ENCODE results near the gene TMEM86A. TPM values are rescaled to one million over a fixed set of nuclear protein-coding genes. Genes with fewer than 3 reads are reported as not detected.

TMEM86A gene
- polyA plus RNA-seq, 1 of the 3 experiments (the other 2 are of a cell fraction): 1.2 TPM

GRCh38 chr11:18707811-18708340, 9.3 kb downstream of the TMEM86A start:
- no peaks in the 10 kb centered on the region for H3K9me3 ChIP-seq
- no peaks in the 10 kb centered on the region for H4K20me1 ChIP-seq (ENCODE audit: insufficient read depth)
- no peak overlapping the region for H3K9ac ChIP-seq
- TF ChIP-seq NRF1 (IDR thresholded peaks at IDR 0.05; ENCODE audit: low read depth, low read length) (no peak), NFIC (IDR thresholded peaks at IDR 0.05; ENCODE audit: borderline replicate concordance) (no peak), RXRA (IDR thresholded peaks at IDR 0.05; ENCODE audit: borderline replicate concordance, low read depth) (no peak), TEAD4 (IDR thresholded peaks at IDR 0.05; ENCODE audit: borderline replicate concordance, insufficient read depth) (no peak), REST (IDR thresholded peaks at IDR 0.05; ENCODE audit: low read depth, low read length) (no peak), SMC3 (IDR thresholded peaks at IDR 0.05; ENCODE audit: low read depth, low read length) (no peak)
- H3K4me3 ChIP-seq (ENCODE audit: low read depth in 2 of 2, low read length in 1 of 2): no peak overlapping the region
- ChIA-PET CTCF (interaction anchor here (1.3 to 4.9 kb wide), 2 partner anchors 14 to 23 kb away, joined by 5 to 25 read pairs; no protein-coding TSS in a partner anchor), POLR2A (no interaction called here)
- no peak overlapping the region for H2AFZ ChIP-seq (ENCODE audit: low read depth)
- no peak overlapping the region for H3K4me2 ChIP-seq
- H3K27ac ChIP-seq (ENCODE audit: low read depth in 2 of 2, low read length in 1 of 2): no peak overlapping the region
- WGBS (ENCODE audit: low lambda C conversion rate): 96% methylated on average over 7 of the region's 12 CpGs
- no peaks in the 10 kb centered on the region for H3K9me2 ChIP-seq
- DNase-seq: no peak
- H3K27me3 ChIP-seq (ENCODE audit: insufficient read depth): peaks cover 9% of the 10 kb centered on the region; the same call in 1 of the 2 replicates
- H3K79me2 ChIP-seq (ENCODE audit: insufficient read depth): no peaks in the 10 kb centered on the region
- no peaks in the 10 kb centered on the region for H3F3A ChIP-seq (replicated peaks; ENCODE audit: insufficient read depth)
- no peaks in the 10 kb centered on the region for H3K36me3 ChIP-seq (replicated peaks in 1 of 2; ENCODE audit: control insufficient read depth in 1 of 2, insufficient read depth in 2 of 2, low read length in 1 of 2)
- H3K4me1 ChIP-seq (ENCODE audit: control insufficient read depth in 1 of 2, insufficient read depth in 2 of 2, low read depth in 1 of 2, low read length in 1 of 2): peaks cover 0 to 26% of the 10 kb centered on the region in 2 experiments; a peak in 2 of 4 replicates

GRCh38 chr11:18709414-18709813, 10.8 kb downstream of the TMEM86A start:
- no peak for DNase-seq
- H3K4me2 ChIP-seq: no peak overlapping the region
- H3K79me2 ChIP-seq (ENCODE audit: insufficient read depth): no peaks in the 10 kb centered on the region
- no peak overlapping the region for H3K9ac ChIP-seq
- H3K27ac ChIP-seq (ENCODE audit: low read depth in 2 of 2, low read length in 1 of 2): no peak overlapping the region
- H3K9me3 ChIP-seq: no peaks in the 10 kb centered on the region
- peaks cover 0 to 23% of the 10 kb centered on the region in 2 experiments; a peak in 2 of 4 replicates for H3K4me1 ChIP-seq (ENCODE audit: control insufficient read depth in 1 of 2, insufficient read depth in 2 of 2, low read depth in 1 of 2, low read length in 1 of 2)
- no peak overlapping the region for H2AFZ ChIP-seq (ENCODE audit: low read depth)
- no peaks in the 10 kb centered on the region for H3F3A ChIP-seq (replicated peaks; ENCODE audit: insufficient read depth)
- POLR2A ChIA-PET: no interaction called here
- no peaks in the 10 kb centered on the region for H4K20me1 ChIP-seq (ENCODE audit: insufficient read depth)
- no peak overlapping the region for H3K4me3 ChIP-seq (ENCODE audit: low read depth in 2 of 2, low read length in 1 of 2)
- H3K36me3 ChIP-seq (replicated peaks in 1 of 2; ENCODE audit: control insufficient read depth in 1 of 2, insufficient read depth in 2 of 2, low read length in 1 of 2): no peaks in the 10 kb centered on the region
- CTCF ChIA-PET: no interaction called here
- H3K9me2 ChIP-seq: no peaks in the 10 kb centered on the region
- TF ChIP-seq MEF2A (IDR thresholded peaks at IDR 0.05; ENCODE audit: borderline replicate concordance, low read depth): no peak
- TF ChIP-seq RFX5 (IDR thresholded peaks at IDR 0.05; ENCODE audit: low read length): no peak
- no peak for TF ChIP-seq FOXM1 (IDR thresholded peaks at IDR 0.05; ENCODE audit: low read depth)
- TF ChIP-seq PBX3 (IDR thresholded peaks at IDR 0.05): no peak
- no peak for TF ChIP-seq EZH2phosphoT487 (IDR thresholded peaks at IDR 0.05; ENCODE audit: borderline replicate concordance, low read depth)
- no peak for TF ChIP-seq NRF1 (IDR thresholded peaks at IDR 0.05; ENCODE audit: low read depth, low read length)
- no peak for TF ChIP-seq GATA2 (CRISPR knock-in tag; IDR thresholded peaks at IDR 0.05)
- TF ChIP-seq TAF1 (IDR thresholded peaks at IDR 0.05; ENCODE audit: borderline replicate concordance, low read depth, low read length): no peak
- TF ChIP-seq FOXJ3 (CRISPR knock-in tag; IDR thresholded peaks at IDR 0.05): no peak
- TF ChIP-seq SIN3A (IDR thresholded peaks at IDR 0.05; ENCODE audit: borderline replicate concordance, low read depth, low read length): no peak
- TF ChIP-seq TCF12 (IDR thresholded peaks at IDR 0.05): no peak
- no peak for TF ChIP-seq ZBTB33 (IDR thresholded peaks at IDR 0.05; ENCODE audit: borderline replicate concordance, low read depth)
- TF ChIP-seq IRF3 (IDR thresholded peaks at IDR 0.05; ENCODE audit: low read depth, low read length): no peak
- peaks cover 9% of the 10 kb centered on the region; the same call in 1 of the 2 replicates for H3K27me3 ChIP-seq (ENCODE audit: insufficient read depth)
- WGBS (ENCODE audit: low lambda C conversion rate): 83% methylated on average over 2 of the region's 4 CpGs
